ENCODE results near the gene ATXN1.

GRCh38 chr6:16511040-16511660 lies 250.1 kb downstream of the ATXN1 start:
- TF ChIP-seq POLR2AphosphoS5 (IDR thresholded peaks at IDR 0.05; ENCODE audit: low read depth) (no peak), REST (IDR thresholded peaks at IDR 0.05; ENCODE audit: insufficient replicate concordance, low read depth) (no peak), CTCF (IDR thresholded peaks at IDR 0.05; ENCODE audit: insufficient read depth, low read length) (peak; percentile 26), GABPA (IDR thresholded peaks at IDR 0.05; ENCODE audit: low read depth) (no peak), SPI1 (IDR thresholded peaks at IDR 0.05; ENCODE audit: borderline replicate concordance, low read depth) (no peak)

Data from HL-60 (cell line).